ENCODE results near the gene AKAP8L.
"Not testable (repeated sequence)": the region's sequence is repeated elsewhere in the genome, so short reads cannot be mapped to it uniquely, and the experiment has no call there.

Gene AKAP8L

DNA sequence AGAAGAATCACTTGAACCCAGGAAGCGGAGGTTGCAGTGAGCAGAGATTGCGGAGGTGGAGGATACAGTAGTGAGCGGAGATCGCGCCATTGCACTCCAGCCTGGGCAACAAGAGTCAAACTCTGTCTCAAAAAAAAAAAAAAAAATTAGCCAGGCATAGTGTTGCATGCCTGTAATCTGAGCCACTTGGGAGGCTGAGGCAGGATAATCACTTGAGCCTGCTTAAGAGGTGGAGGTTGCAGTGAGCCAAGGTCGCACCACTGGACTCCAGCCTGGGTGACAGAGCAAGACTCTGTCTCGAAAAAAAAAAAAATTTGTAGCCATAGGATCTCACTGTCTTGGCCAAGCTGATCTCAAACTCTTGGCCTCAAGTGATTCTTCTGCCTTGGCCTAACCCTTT is 82.8 kb downstream of the AKAP8L start:
- H3K36me3 Mint-ChIP-seq: peaks cover 27% of the 10 kb centered on the region
- H3K4me1 Mint-ChIP-seq: peaks cover 31% of the 10 kb centered on the region
- not testable (repeated sequence) for H3K4me3 Mint-ChIP-seq, ATAC-seq, H3K9me3 Mint-ChIP-seq, H3K27me3 Mint-ChIP-seq
- peak overlapping the region; percentile 91 for H3K27ac Mint-ChIP-seq

DNA sequence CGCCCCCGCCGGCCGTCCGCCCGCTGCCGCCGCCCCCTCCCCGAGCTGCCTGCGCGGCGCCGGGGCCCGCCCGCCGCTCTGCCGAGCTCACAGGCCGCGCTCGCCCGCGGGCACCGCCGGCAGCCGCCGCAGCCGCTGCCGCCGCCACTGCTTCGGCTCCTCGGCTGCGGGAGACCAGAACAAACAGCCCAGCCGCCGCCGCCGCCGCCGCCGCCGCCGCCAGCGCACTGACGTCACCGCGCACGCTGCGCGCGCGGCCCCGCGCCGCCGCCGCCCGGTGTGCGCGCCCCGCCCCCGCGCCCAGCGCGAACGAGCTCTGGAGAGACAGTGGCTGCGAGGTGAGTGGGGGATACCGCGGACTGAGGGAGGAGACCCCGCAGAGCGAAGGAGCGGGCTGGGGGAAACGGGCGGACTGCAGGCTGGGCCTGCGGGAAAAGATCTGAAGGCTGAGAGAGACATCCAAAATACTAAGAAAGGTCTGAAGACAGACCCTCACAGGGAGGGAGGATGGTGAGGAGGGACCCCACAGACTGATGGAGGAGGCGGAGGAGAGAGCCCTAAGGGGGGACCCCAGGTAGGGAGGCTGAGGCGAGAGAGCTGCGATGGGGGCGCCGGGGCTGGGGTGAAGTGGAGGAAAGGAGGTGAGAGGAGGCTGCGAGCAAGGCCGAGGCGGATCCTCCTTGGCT is 86.3 kb downstream of the AKAP8L start, which contains the start of gene BRD4:
BRD4 (minus strand) TSS at position 229 of the 686 bp plus-strand sequence. CDS start 59,440 bp downstream, outside the sequence.
- Mint-ChIP-seq H3K27ac (peak within 1 kb of the TSS; percentile 91), H3K36me3 (peaks cover 24% of the 10 kb centered on the region), H3K4me1 (peaks cover 63% of the 10 kb centered on the region), H3K9me3 (no peaks in the 10 kb centered on the region), H3K4me3 (peak within 1 kb of the TSS; percentile 96), H3K27me3 (no peaks in the 10 kb centered on the region)
- ATAC-seq: peak; percentile 80

DNA sequence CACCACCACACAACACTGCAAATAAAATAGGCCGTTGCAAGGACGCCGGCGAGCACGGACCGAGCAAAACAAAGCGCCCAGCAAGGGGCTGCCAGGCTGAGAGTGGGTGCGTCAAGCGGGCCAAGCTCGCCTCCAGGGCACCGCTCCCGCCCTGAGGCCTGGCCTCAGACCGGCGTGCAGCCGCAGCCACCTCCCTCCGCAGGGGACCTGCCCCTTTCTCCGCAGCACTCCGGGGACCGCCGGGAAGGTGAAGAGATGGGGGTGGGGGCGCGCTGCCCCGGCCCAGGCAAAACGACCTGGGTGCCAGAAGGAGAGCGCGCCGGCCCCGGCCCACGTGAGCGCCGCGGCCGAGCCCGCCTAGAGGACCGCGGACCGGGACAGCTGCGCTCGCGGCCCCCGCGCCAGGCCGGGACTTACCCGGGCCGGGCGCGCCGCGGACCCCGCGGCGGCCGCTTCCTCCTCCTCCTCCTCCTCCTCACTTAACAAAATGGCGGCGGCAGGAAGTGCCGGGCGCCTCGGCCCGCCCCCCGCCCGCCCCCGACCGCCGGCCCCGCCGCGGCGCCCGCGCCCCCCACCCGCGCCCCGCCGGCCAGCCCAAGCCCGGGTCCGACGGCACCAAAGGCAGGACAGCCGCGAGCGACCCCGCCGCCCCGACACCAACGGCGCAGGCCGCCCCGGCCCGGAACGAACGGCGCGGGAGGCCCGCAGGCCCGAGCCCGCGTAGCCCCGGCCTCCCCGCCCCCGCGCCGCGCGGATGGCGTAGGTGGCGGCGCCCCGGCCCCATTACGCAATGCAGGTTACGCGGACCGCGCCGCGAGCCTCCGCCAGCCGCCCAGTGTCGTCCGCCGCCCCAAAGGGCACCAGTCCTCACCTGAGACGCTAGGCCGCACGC is 87.1 kb downstream of the AKAP8L start:
- peaks cover 69% of the 10 kb centered on the region for H3K4me1 Mint-ChIP-seq
- peak overlapping the region; percentile 91 for H3K27ac Mint-ChIP-seq
- H3K27me3 Mint-ChIP-seq: no peaks in the 10 kb centered on the region
- no peaks in the 10 kb centered on the region for H3K9me3 Mint-ChIP-seq
- H3K4me3 Mint-ChIP-seq: peak overlapping the region; percentile 92
- H3K36me3 Mint-ChIP-seq: peaks cover 18% of the 10 kb centered on the region
- peak; percentile 61 for ATAC-seq

DNA sequence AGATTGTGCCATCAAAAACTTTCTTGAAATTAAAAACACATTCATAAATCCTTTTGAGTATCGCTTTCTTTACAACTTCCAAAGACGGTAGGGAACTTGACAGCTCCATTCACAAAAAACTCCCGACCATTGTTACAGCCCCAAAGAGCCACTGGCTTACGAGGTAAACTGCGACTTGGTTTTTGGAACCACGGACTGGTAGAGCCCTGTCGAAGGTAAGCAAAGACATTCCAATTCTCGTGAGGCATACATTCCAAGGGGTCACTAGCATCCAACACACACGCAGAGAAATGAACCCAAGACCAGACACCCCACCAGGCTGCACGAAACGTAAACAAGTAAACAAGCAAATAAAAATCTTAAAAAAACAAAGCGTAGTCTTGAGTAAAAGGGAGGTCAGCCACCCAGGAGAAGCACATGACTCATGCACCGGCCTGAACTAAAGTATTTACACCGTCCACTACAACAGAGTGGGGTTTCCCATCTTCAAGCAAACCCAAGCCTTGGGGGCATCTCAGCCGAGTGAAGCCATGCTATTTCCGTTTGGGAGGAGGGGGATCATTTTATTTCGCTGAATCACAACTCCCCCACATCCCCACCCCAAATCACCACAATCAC is 87.9 kb downstream of the AKAP8L start:
- H3K9me3 Mint-ChIP-seq: no peaks in the 10 kb centered on the region
- peak overlapping the region; percentile 90 for H3K27ac Mint-ChIP-seq
- peaks cover 71% of the 10 kb centered on the region for H3K4me1 Mint-ChIP-seq
- ATAC-seq: no peak
- peak overlapping the region; percentile 92 for H3K4me3 Mint-ChIP-seq
- H3K36me3 Mint-ChIP-seq: peaks cover 11% of the 10 kb centered on the region
- no peaks in the 10 kb centered on the region for H3K27me3 Mint-ChIP-seq

All from stimulated activated memory B cell treated with anti-CD40 and anti-IgM and Interleukin-4, amounts not matched to agents 10 μg/mL and 1 μg/mL and 100 μg/mL, for 72 hours (primary cell).